ENCODE data around the gene QKI. TPM values are rescaled to one million over a fixed set of nuclear protein-coding genes. Genes with fewer than 3 reads are reported as not detected.

QKI gene
- total RNA-seq, 1 experiment from 2014 or later = 176 TPM

DNA sequence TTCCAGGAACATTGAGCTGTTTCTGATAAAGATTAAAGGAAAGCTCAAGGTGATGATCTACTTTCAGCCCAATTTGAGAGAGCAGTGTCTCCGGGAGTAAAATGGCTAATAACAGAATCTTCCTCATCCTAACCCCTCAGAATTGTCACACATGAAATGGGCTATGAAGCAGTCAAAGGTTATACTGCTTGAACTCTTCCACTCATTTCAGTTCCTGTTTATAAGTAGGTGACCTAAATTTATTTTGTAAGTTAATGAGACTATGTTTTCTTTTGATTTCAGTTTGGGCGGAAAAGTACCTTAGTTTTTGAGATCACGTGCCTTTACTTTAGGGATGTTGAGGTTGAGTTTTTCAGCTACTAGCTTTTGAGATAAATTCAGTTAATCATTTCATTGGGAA is 47.2 kb downstream of the QKI start:
- no peak overlapping the region for H2AK5ac ChIP-seq (ENCODE audit: insufficient read length, low read length)
- H4K5ac ChIP-seq (ENCODE audit: insufficient read length, low read depth, low read length) = no peak overlapping the region
- no peak overlapping the region for H2BK12ac ChIP-seq (ENCODE audit: insufficient read length, low read depth, low read length)
- no peak for DNase-seq
- H4K8ac ChIP-seq (replicated peaks; ENCODE audit: insufficient read length, low read depth, low read length) = no peak overlapping the region
- no peak overlapping the region for H2BK20ac ChIP-seq (ENCODE audit: low read depth, low read length, poor library complexity, severe bottlenecking)
- H3K23ac ChIP-seq (ENCODE audit: insufficient read length, low read depth, low read length) = no peak overlapping the region
- no peaks in the 10 kb centered on the region; a peak in 1 of 5 replicates for H3K9me3 Mint-ChIP-seq
- H3K56ac ChIP-seq (ENCODE audit: insufficient read length, low read depth, low read length) = no peak overlapping the region
- H3K4me2 ChIP-seq (ENCODE audit: insufficient read depth, insufficient read length, low read length) = no peak overlapping the region
- H3K27ac Mint-ChIP-seq = peak overlapping the region in 1 of 3 experiments; percentile 72; a peak in 1 of 7 replicates
- peaks cover 2% of the 10 kb centered on the region for H3K79me1 ChIP-seq (ENCODE audit: insufficient read depth, low read depth, low read length, poor library complexity, severe bottlenecking)
- no CpG with 5 or more reads among the region's 3 CpGs for WGBS (ENCODE audit: extremely low coverage, insufficient read length, low lambda C conversion rate)
- no peaks in the 10 kb centered on the region for H3K9me3 ChIP-seq (ENCODE audit: control insufficient read depth, low read depth, low read length)
- no peak overlapping the region for H3K4ac ChIP-seq (ENCODE audit: low read depth, low read length)
- no peaks in the 10 kb centered on the region for H3K23me2 ChIP-seq (ENCODE audit: insufficient read length, low read depth, low read length, poor library complexity, severe bottlenecking)
- H3K27me3 ChIP-seq (ENCODE audit: insufficient read depth, low read length) = no peaks in the 10 kb centered on the region
- peaks cover 24 to 27% of the 10 kb centered on the region in 2 experiments for H3K4me1 Mint-ChIP-seq
- H3K9ac ChIP-seq (ENCODE audit: extremely low read depth, insufficient read length, low read length) = no peak overlapping the region
- peaks cover 14 to 23% (median 18%) of the 10 kb centered on the region in 3 experiments; a peak in 6 of 7 replicates for H3K36me3 Mint-ChIP-seq (ENCODE audit: insufficient read depth in 1 of 3, low read depth in 3 of 3)
- H2BK120ac ChIP-seq (ENCODE audit: low read depth, low read length, poor library complexity, severe bottlenecking) = no peak overlapping the region
- H2AFZ ChIP-seq (ENCODE audit: low read length) = no peak overlapping the region
- no peaks in the 10 kb centered on the region for H4K20me1 ChIP-seq (ENCODE audit: control insufficient read depth, insufficient read depth, insufficient read length)
- H4K91ac ChIP-seq (ENCODE audit: insufficient read length, low read depth, low read length) = no peak overlapping the region
- no peak overlapping the region for H2BK5ac ChIP-seq (ENCODE audit: insufficient read length, low read length)
- no peak overlapping the region for H2BK15ac ChIP-seq (ENCODE audit: low read depth, low read length)
- no peaks in the 10 kb centered on the region for H3K27me3 Mint-ChIP-seq (ENCODE audit: low read depth)
- TF ChIP-seq, protein P1, sequence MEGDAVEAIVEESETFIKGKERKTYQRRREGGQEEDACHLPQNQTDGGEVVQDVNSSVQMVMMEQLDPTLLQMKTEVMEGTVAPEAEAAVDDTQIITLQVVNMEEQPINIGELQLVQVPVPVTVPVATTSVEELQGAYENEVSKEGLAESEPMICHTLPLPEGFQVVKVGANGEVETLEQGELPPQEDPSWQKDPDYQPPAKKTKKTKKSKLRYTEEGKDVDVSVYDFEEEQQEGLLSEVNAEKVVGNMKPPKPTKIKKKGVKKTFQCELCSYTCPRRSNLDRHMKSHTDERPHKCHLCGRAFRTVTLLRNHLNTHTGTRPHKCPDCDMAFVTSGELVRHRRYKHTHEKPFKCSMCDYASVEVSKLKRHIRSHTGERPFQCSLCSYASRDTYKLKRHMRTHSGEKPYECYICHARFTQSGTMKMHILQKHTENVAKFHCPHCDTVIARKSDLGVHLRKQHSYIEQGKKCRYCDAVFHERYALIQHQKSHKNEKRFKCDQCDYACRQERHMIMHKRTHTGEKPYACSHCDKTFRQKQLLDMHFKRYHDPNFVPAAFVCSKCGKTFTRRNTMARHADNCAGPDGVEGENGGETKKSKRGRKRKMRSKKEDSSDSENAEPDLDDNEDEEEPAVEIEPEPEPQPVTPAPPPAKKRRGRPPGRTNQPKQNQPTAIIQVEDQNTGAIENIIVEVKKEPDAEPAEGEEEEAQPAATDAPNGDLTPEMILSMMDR (conservative IDR thresholded peaks at IDR 0.05) = no peak
- H3K18ac ChIP-seq (ENCODE audit: insufficient read length, low read depth, low read length) = no peak overlapping the region
- H3K4me1 ChIP-seq (ENCODE audit: insufficient read depth, low read length) = no peaks in the 10 kb centered on the region; the same call in none of the 2 replicates
- H3K4me3 Mint-ChIP-seq = no peak overlapping the region
- no peak overlapping the region for H3K14ac ChIP-seq (ENCODE audit: insufficient read depth, low read length)
- no peak overlapping the region for H3T11ph ChIP-seq (ENCODE audit: low read length)
- H3K79me2 ChIP-seq (ENCODE audit: insufficient read depth, low read length) = peaks cover 15% of the 10 kb centered on the region; the same call in 1 of the 2 replicates
- no peak overlapping the region for H3K27ac ChIP-seq (ENCODE audit: insufficient read length, low read depth, low read length)
